ENCODE results near the gene KSR2. TPM values are rescaled to one million over a fixed set of nuclear protein-coding genes. Genes with fewer than 3 reads are reported as not detected.

Gene KSR2
- total RNA-seq, 2 donors from 2014 or later = 0.02 to 0.04 TPM

DNA sequence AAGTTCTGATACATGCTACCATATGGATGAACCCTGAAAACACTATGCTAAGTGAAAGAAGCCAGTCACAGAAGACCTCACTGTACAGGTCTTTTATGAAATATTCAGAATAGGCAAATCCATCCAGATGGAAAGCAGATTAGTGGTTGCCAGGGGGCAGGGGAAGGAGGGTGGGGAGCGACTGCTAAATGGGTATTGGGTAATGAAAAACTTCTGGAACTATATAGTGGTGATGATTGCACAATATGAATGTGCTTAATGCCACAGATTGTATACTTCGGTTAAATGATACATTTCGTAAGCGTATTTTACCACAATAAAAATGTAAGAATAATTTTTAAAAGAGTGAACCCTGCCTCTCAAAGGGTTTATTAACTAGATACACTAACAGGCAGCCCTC, 11.8 kb upstream of the KSR2 start:
- no peaks in the 10 kb centered on the region for H3K9me3 Mint-ChIP-seq
- no peaks in the 10 kb centered on the region for H3K36me3 Mint-ChIP-seq
- no peak for ATAC-seq
- no peak overlapping the region for H3K27ac Mint-ChIP-seq
- DNase-seq (ENCODE audit: low spot score in 2 of 2) = no peak

DNA sequence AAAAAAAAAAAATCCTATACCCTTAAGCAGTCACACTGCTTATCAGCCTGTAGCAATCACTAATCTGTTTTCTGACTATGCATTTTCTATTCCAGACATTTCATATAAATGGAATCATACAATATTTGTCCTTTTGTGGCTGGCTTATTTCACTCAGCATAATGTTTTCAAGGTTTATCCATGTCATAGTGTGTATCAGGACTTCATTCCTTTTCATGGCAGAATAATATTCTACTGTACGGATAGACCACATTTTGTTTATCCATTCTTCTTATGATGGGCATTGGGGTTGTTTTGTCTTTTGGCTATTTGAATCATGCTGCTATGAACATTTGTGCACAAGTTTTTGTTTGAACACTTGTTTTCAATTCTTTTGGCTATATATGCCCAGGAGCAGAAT, 8.6 kb upstream of the KSR2 start:
- peaks cover 6 to 8% of the 10 kb centered on the region in 2 donors for H3K9me3 Mint-ChIP-seq
- peaks cover 0 to 7% of the 10 kb centered on the region in 2 donors for H3K36me3 Mint-ChIP-seq
- ATAC-seq = no peak
- DNase-seq (ENCODE audit: low spot score in 2 of 2) = no peak
- no peak overlapping the region for H3K27ac Mint-ChIP-seq

GRCh38 chr12:117975006-117975405, 6.2 kb upstream of the KSR2 start:
- H3K9me3 Mint-ChIP-seq = peaks cover 6 to 22% of the 10 kb centered on the region in 2 donors
- ATAC-seq = no peak
- no peak overlapping the region for H3K27ac Mint-ChIP-seq
- DNase-seq (ENCODE audit: low spot score in 2 of 2) = no peak
- peaks cover 12 to 17% of the 10 kb centered on the region in 2 donors for H3K36me3 Mint-ChIP-seq

GRCh38 chr12:117972301-117972700, 3.5 kb upstream of the KSR2 start:
- H3K36me3 Mint-ChIP-seq = peaks cover 12 to 24% of the 10 kb centered on the region in 2 donors
- peaks cover 6 to 22% of the 10 kb centered on the region in 2 donors for H3K9me3 Mint-ChIP-seq

GRCh38 chr12:117970334-117970733, 1.5 kb upstream of the KSR2 start:
- H3K36me3 Mint-ChIP-seq = peaks cover 12 to 27% of the 10 kb centered on the region in 2 donors
- DNase-seq (ENCODE audit: low spot score in 2 of 2) = no peak
- no peak overlapping the region for H3K27ac Mint-ChIP-seq
- H3K9me3 Mint-ChIP-seq = peaks cover 6 to 22% of the 10 kb centered on the region in 2 donors
- ATAC-seq = no peak

More at GRCh38 chr12:117972301-117972700, 3.5 kb upstream of the KSR2 start:
- DNase-seq (ENCODE audit: low spot score in 2 of 2) (no peak), ATAC-seq (no peak)
- no peak overlapping the region for H3K27ac Mint-ChIP-seq

DNA sequence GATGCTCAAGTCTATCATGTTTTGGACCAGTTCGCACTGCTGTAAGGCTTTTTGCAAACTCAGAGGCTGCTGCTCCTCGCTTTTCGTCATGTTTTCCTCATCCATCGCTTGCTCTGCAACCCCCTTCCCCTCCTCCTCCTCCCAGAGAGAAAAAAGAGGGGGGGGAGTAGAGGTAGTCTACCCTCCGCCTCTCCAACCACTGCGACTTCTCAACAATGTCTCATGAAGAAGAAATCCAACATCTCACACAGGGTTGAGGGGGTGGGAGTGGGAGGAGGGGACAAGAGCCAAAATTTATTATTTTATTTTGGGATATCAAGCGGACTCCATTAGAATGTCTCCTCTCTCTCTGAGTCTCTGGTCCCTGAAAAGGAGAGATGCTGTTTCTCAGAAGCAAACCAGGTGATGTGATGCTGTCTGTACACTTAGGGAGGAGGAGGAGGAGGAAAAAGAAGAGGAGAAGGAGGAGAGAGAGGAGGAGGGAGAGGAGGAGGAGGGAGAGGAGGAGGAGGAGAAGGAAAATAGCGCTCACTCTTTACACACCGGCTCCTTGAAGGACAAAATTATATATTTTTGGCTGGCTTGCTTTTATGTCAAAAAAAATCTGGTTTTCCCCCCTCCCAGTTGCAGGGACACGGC, 520 bp downstream of the KSR2 start:
- peaks cover 12 to 24% of the 10 kb centered on the region in 2 donors for H3K36me3 Mint-ChIP-seq
- peaks cover 3 to 19% of the 10 kb centered on the region in 2 donors for H3K9me3 Mint-ChIP-seq
- ATAC-seq (no peak), DNase-seq (ENCODE audit: low spot score in 2 of 2) (no peak)
- no peak overlapping the region for H3K27ac Mint-ChIP-seq

GRCh38 chr12:117967512-117967911, 1.3 kb downstream of the KSR2 start:
- DNase-seq (ENCODE audit: low spot score in 2 of 2) = no peak
- ATAC-seq = no peak
- H3K36me3 Mint-ChIP-seq = peaks cover 12 to 20% of the 10 kb centered on the region in 2 donors
- H3K9me3 Mint-ChIP-seq = peaks cover 0 to 14% of the 10 kb centered on the region in 2 donors
- no peak overlapping the region for H3K27ac Mint-ChIP-seq

GRCh38 chr12:117967043-117967442, 1.7 kb downstream of the KSR2 start:
- no peak for ATAC-seq
- H3K27ac Mint-ChIP-seq = no peak overlapping the region
- DNase-seq (ENCODE audit: low spot score in 2 of 2) = no peak
- H3K9me3 Mint-ChIP-seq = peaks cover 0 to 13% of the 10 kb centered on the region in 2 donors
- H3K36me3 Mint-ChIP-seq = peaks cover 10 to 18% of the 10 kb centered on the region in 2 donors

DNA sequence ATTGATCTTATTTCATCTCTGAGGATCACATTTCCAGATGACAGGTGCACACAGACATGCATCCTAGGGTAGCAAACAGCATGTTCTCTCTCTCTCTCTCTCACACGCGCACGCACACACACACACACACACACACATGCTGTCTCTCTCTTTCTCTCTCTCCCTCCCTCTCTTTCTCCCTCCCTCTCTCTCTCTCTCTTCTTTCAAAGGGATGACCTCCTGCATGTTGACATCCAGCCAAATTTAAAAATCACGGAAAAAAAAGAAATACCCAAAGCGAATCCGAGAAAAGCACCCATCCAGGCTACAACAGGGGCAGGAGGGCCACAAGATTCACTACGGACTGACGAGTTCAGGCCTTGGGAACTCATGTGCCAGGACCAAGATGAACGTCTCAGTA, 2.3 kb downstream of the KSR2 start:
- no peak for ATAC-seq
- Mint-ChIP-seq H3K36me3 (peaks cover 5 to 14% of the 10 kb centered on the region in 2 donors), H3K27ac (no peak overlapping the region), H3K9me3 (peaks cover 0 to 8% of the 10 kb centered on the region in 2 donors)
- no peak for DNase-seq (ENCODE audit: low spot score in 2 of 2)

DNA sequence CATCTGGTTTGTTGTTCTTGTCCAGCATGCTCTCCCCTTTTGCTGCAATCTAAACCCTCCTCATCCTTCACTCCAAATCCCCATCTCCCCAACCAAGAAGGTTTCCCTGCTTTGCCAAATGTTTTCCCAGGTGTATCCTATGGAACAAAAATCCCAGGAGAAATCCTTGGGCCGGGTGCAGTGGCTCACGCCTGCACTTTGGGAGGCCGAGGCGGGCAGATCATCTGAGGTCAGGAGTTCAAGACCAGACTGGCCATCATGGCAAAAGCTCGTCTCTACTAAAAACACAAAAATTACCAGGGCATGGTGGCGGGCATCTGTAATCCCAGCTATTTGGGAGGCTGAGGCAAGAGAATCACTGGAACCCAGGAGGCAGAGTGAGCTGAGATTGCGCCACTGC, 5.0 kb downstream of the KSR2 start:
- peaks cover 0 to 5% of the 10 kb centered on the region in 2 donors for H3K36me3 Mint-ChIP-seq
- no peaks in the 10 kb centered on the region for H3K9me3 Mint-ChIP-seq
- DNase-seq (ENCODE audit: low spot score in 2 of 2) (no peak), ATAC-seq (no peak)
- H3K27ac Mint-ChIP-seq = no peak overlapping the region

GRCh38 chr12:117936722-117937484, 31.9 kb downstream of the KSR2 start:
- ATAC-seq = no peak
- Mint-ChIP-seq H3K27ac (no peak overlapping the region), H3K36me3 (no peaks in the 10 kb centered on the region), H3K9me3 (no peaks in the 10 kb centered on the region)
- no peak for DNase-seq (ENCODE audit: low spot score in 2 of 2)

DNA sequence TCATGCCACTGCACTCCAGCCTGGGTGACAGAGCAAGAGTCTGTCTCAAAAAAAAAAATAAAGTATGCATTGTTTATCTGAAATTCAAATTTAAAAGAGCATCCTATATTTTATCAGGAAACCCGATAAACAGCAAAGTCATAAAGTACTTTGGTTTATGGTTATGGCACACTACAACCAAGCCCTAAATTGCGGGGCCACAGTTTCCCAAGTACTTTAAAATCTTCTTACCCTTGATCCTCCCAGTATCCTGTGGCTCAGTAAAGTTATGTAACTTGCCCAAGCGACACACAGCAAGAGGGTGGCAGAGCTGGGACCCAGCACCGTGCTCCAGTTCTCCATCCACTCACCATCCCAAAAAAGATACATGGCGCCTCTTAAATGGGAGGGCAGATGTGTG, 35.2 kb downstream of the KSR2 start:
- ATAC-seq = no peak
- no peaks in the 10 kb centered on the region for H3K36me3 Mint-ChIP-seq

DNA sequence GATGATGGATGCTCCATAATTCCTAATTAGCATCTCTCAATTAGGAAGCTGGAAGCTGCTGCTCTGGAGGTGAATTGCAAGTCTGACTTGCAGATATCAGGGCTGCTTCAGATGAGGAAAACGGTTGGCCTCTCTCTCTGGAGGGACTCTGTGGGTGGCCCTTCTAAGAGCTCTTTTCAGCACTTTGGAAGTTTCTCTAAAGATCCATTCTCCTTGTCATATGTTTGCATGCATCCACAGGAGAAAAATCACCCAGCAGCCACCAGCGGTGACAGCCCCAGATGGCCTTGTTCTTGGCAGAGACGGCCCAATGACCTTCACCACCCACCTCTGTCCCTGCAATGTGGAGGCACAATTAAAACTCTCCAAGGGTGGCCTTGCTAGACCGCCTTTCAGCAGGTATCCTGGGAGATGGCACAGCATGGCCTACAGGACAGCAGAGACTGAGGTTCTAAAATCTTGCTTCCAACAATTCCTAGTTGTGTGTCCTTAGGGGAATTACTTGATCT, 42.3 kb downstream of the KSR2 start:
- no peak for DNase-seq (ENCODE audit: low spot score in 2 of 2)
- no peaks in the 10 kb centered on the region for H3K36me3 Mint-ChIP-seq
- ATAC-seq = no peak
- no peaks in the 10 kb centered on the region for H3K9me3 Mint-ChIP-seq
- H3K27ac Mint-ChIP-seq = no peak overlapping the region

More for the DNA sequence above, 35.2 kb downstream of the KSR2 start:
- no peak for DNase-seq (ENCODE audit: low spot score in 2 of 2)
- no peak overlapping the region for H3K27ac Mint-ChIP-seq
- H3K9me3 Mint-ChIP-seq = no peaks in the 10 kb centered on the region

GRCh38 chr12:117921929-117922777, 46.6 kb downstream of the KSR2 start:
- no peak for DNase-seq (ENCODE audit: low spot score in 2 of 2)
- ATAC-seq = no peak
- H3K36me3 Mint-ChIP-seq = no peaks in the 10 kb centered on the region
- H3K27ac Mint-ChIP-seq = no peak overlapping the region
- no peaks in the 10 kb centered on the region for H3K9me3 Mint-ChIP-seq

GRCh38 chr12:117919479-117919878, 49.3 kb downstream of the KSR2 start:
- no peak for ATAC-seq
- no peak for DNase-seq (ENCODE audit: low spot score in 2 of 2)
- no peak overlapping the region for H3K27ac Mint-ChIP-seq
- H3K9me3 Mint-ChIP-seq = no peaks in the 10 kb centered on the region
- no peaks in the 10 kb centered on the region for H3K36me3 Mint-ChIP-seq

GRCh38 chr12:117914686-117915085, 54.1 kb downstream of the KSR2 start:
- peaks cover 0 to 8% of the 10 kb centered on the region in 2 donors for H3K36me3 Mint-ChIP-seq
- H3K27ac Mint-ChIP-seq = no peak overlapping the region
- DNase-seq (ENCODE audit: low spot score in 2 of 2) = no peak
- no peak for ATAC-seq
- peaks cover 8 to 18% of the 10 kb centered on the region in 2 donors for H3K9me3 Mint-ChIP-seq

DNA sequence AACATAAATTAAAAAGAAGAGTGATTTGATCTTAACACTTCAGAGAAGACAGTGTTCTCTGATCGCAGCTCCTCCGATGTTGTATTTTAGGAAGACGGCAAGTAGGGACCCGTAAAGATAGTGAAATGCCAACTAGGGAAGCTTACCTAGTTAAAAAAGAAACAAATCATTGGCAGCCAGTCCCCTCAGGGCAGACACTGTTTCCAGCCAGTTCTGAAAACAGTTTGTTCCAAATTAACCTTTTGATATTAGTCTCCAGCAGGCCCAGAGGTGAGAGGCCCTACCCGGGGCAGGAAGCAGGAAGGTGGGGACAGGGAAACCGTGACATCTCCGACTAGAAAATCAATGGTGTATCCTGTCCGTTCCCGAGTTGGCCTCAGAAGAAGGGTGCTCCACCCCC, 56.0 kb downstream of the KSR2 start:
- H3K27ac Mint-ChIP-seq = no peak overlapping the region
- H3K9me3 Mint-ChIP-seq = peaks cover 8 to 18% of the 10 kb centered on the region in 2 donors
- ATAC-seq = no peak

More for the DNA sequence above, 56.0 kb downstream of the KSR2 start:
- no peak for DNase-seq (ENCODE audit: low spot score in 2 of 2)
- peaks cover 0 to 8% of the 10 kb centered on the region in 2 donors for H3K36me3 Mint-ChIP-seq
